HG02610 (cell line): ENCODE results near the gene KATNB1.

Experiments used
- ATAC-seq: cut with Tn5 transposase; IDR thresholded peaks from one replicate; pipeline ENCODE4 v1.9.1; 2021; ENCODE audit warnings: mild to moderate bottlenecking, moderate library complexity; ENCODE audit not compliant: unreplicated experiment

Gene KATNB1

GRCh38 chr16:57754354-57755060 is 18.9 kb downstream of the KATNB1 start:
- ATAC-seq, result no peak

GRCh38 chr16:57755061-57755684 is 19.6 kb downstream of the KATNB1 start:
- ATAC-seq, result no peak

GRCh38 chr16:57755726-57756423 is 20.3 kb downstream of the KATNB1 start:
- ATAC-seq, result no peak

- ATAC-seq, result peak; percentile 5
Measured at GRCh38 chr16:57756424-57757325, 21.1 kb downstream of the KATNB1 start.

GRCh38 chr16:57757326-57757786 is 21.8 kb downstream of the KATNB1 start:
- ATAC-seq, result peak; percentile 81

- ATAC-seq, result no peak
Measured at GRCh38 chr16:57757883-57758282, 22.3 kb downstream of the KATNB1 start.

GRCh38 chr16:57758331-57759117 is 23.0 kb downstream of the KATNB1 start:
- ATAC-seq, result no peak

- no peak for ATAC-seq
Measured at GRCh38 chr16:57759131-57759530, 23.6 kb downstream of the KATNB1 start.

- ATAC-seq, result no peak
Measured at GRCh38 chr16:57759541-57760356, 24.2 kb downstream of the KATNB1 start.

GRCh38 chr16:57760357-57761160 is 25.0 kb downstream of the KATNB1 start:
- no peak for ATAC-seq

- ATAC-seq, result no peak
Measured at GRCh38 chr16:57761301-57761700, 25.7 kb downstream of the KATNB1 start.

- ATAC-seq, result no peak
Measured at GRCh38 chr16:57761957-57762356, 26.4 kb downstream of the KATNB1 start.

GRCh38 chr16:57762365-57763040 is 26.9 kb downstream of the KATNB1 start:
- ATAC-seq, result no peak

GRCh38 chr16:57763285-57764005 is 27.9 kb downstream of the KATNB1 start:
- no peak for ATAC-seq

- ATAC-seq, result no peak
Measured at GRCh38 chr16:57764006-57764340, 28.4 kb downstream of the KATNB1 start.

- no peak for ATAC-seq
Measured at GRCh38 chr16:57764341-57765159, 29.0 kb downstream of the KATNB1 start.
